Colonic mucosa (tissue), 4 donors: Measurements from ENCODE around the gene TACC2. TPM values are rescaled to one million over a fixed set of nuclear protein-coding genes. Genes with fewer than 3 reads are reported as not detected.

ENCODE experiments used
- DNase-seq: peaks from one replicate; pipeline ENCODE4 v3.0.0-alpha.2; 2020
- H3K27ac ChIP-seq: fragments of 200-600 bp; one replicate; pipeline ENCODE4 v1.8.0; 2021
- H3K27me3 ChIP-seq: fragments of 200-600 bp; one replicate; pipeline ENCODE4 v1.8.0; 2021
- H3K36me3 ChIP-seq: fragments of 200-600 bp; one replicate; pipeline ENCODE4 v1.8.0; 2021
- H3K4me1 ChIP-seq: fragments of 200-600 bp; one replicate; pipeline ENCODE4 v1.8.0; 2021; ENCODE audit warnings: mild to moderate bottlenecking
- H3K4me3 ChIP-seq: fragments of 200-600 bp; one replicate; pipeline ENCODE4 v1.8.0; 2021
- H3K9ac ChIP-seq, 2 donors: one replicate each; pipeline ENCODE4 v1.7.0; 2013; ENCODE audit warnings: control low read depth in 2 of 2, low read depth in 2 of 2, low read length in 2 of 2
- H3K9me3 ChIP-seq: fragments of 200-600 bp; one replicate; pipeline ENCODE4 v1.8.0; 2021
- intact Hi-C: fragments of 100-400 bp; cut with DNase I; formaldehyde crosslinking; loops from one replicate; pipeline ENCODE4 v1.14.1; 2022
- total RNA-seq, 2 donors: library from RNA; stranded (reverse); fragmentation: NEBNext Ultra II Directional in 1 of 2; extraction: Animal tissue kit (Norgen Biotek cat#: 25700) in 1 of 2; gene quantifications; one replicate each; pipeline ENCODE4 v1.2.1, GENCODE V29; 2021
- TF ChIP-seq, protein P1 (sequence below): fragments of 200-600 bp; IDR thresholded peaks from one replicate; pipeline ENCODE4 v1.8.0; 2022; ENCODE audit warnings: antibody characterized with exemption, mild to moderate bottlenecking
- donor health status: healthy.
- donor health status: DM: no; HTN: no; CAD: no.
- donor health status: DM: no; HTN: no; CAD: no.

TACC2 gene
- total RNA-seq, 2 donors from 2014 or later: 90.0 to 93.2 TPM

DNA sequence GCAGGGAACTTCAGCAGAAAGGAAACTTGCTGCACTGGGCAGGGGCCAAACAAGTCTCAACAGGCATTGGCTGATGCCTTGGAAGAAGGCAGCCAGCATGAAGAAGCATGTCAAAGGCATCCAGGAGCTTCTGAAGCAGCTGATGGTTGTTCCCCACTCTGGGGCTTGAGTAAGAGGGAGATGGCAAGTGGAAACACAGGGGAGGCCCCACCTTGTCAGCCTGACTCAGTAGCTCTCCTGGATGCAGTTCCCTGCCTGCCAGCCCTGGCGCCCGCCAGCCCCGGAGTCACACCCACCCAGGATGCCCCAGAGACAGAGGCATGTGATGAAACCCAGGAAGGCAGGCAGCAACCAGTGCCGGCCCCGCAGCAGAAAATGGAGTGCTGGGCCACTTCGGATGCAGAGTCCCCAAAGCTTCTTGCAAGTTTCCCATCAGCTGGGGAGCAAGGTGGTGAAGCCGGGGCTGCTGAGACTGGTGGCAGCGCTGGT lies 96.5 kb downstream of the TACC2 start:
- Histone ChIP-seq H3K27me3 (no peaks in the 10 kb centered on the region), H3K4me3 (no peak overlapping the region), H3K4me1 (no peaks in the 10 kb centered on the region), H3K9me3 (no peaks in the 10 kb centered on the region), H3K36me3 (no peaks in the 10 kb centered on the region), H3K9ac (no peak overlapping the region), H3K27ac (no peak overlapping the region)
- intact Hi-C loops: no loop called here
- DNase-seq: no peak
- TF ChIP-seq, protein P1, sequence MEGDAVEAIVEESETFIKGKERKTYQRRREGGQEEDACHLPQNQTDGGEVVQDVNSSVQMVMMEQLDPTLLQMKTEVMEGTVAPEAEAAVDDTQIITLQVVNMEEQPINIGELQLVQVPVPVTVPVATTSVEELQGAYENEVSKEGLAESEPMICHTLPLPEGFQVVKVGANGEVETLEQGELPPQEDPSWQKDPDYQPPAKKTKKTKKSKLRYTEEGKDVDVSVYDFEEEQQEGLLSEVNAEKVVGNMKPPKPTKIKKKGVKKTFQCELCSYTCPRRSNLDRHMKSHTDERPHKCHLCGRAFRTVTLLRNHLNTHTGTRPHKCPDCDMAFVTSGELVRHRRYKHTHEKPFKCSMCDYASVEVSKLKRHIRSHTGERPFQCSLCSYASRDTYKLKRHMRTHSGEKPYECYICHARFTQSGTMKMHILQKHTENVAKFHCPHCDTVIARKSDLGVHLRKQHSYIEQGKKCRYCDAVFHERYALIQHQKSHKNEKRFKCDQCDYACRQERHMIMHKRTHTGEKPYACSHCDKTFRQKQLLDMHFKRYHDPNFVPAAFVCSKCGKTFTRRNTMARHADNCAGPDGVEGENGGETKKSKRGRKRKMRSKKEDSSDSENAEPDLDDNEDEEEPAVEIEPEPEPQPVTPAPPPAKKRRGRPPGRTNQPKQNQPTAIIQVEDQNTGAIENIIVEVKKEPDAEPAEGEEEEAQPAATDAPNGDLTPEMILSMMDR: no peak

DNA sequence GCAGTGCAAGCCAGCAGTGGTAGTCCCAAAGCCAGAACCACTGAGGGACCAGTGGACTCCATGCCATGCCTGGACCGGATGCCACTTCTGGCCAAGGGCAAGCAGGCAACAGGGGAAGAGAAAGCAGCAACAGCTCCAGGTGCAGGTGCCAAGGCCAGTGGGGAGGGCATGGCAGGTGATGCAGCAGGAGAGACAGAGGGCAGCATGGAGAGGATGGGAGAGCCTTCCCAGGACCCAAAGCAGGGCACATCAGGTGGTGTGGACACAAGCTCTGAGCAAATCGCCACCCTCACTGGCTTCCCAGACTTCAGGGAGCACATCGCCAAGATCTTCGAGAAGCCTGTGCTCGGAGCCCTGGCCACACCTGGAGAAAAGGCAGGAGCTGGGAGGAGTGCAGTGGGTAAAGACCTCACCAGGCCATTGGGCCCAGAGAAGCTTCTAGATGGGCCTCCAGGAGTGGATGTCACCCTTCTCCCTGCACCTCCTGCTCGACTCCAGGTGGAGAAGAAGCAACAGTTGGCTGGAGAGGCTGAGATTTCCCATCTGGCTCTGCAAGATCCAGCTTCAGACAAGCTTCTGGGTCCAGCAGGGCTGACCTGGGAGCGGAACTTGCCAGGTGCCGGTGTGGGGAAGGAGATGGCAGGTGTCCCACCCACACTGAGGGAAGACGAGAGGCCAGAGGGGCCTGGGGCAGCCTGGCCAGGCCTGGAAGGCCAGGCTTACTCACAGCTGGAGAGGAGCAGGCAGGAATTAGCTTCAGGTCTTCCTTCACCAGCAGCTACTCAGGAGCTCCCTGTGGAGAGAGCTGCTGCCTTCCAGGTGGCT lies 97.7 kb downstream of the TACC2 start:
- TF ChIP-seq, protein P1: no peak
- Histone ChIP-seq H3K4me3 (no peak overlapping the region), H3K9me3 (no peaks in the 10 kb centered on the region), H3K4me1 (no peaks in the 10 kb centered on the region), H3K27me3 (no peaks in the 10 kb centered on the region), H3K36me3 (no peaks in the 10 kb centered on the region), H3K9ac (no peak overlapping the region), H3K27ac (no peak overlapping the region)
- intact Hi-C loops: no loop called here
- no peak for DNase-seq

DNA sequence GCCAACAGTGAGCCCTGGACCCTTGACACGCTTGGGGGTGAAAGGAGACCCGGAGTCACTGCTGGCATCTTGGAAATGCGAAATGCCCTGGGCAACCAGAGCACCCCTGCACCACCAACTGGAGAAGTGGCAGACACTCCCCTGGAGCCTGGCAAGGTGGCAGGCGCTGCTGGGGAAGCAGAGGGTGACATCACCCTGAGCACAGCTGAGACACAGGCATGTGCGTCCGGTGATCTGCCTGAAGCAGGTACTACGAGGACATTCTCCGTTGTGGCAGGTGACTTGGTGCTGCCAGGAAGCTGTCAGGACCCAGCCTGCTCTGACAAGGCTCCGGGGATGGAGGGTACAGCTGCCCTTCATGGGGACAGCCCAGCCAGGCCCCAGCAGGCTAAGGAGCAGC lies 98.5 kb downstream of the TACC2 start:
- H3K9me3 ChIP-seq: no peaks in the 10 kb centered on the region
- intact Hi-C loops: no loop called here
- no peaks in the 10 kb centered on the region for H3K27me3 ChIP-seq
- no peak overlapping the region for H3K9ac ChIP-seq
- TF ChIP-seq, protein P1: no peak
- no peak for DNase-seq
- no peaks in the 10 kb centered on the region for H3K4me1 ChIP-seq
- no peaks in the 10 kb centered on the region for H3K36me3 ChIP-seq
- H3K4me3 ChIP-seq: no peak overlapping the region
- H3K27ac ChIP-seq: no peak overlapping the region

DNA sequence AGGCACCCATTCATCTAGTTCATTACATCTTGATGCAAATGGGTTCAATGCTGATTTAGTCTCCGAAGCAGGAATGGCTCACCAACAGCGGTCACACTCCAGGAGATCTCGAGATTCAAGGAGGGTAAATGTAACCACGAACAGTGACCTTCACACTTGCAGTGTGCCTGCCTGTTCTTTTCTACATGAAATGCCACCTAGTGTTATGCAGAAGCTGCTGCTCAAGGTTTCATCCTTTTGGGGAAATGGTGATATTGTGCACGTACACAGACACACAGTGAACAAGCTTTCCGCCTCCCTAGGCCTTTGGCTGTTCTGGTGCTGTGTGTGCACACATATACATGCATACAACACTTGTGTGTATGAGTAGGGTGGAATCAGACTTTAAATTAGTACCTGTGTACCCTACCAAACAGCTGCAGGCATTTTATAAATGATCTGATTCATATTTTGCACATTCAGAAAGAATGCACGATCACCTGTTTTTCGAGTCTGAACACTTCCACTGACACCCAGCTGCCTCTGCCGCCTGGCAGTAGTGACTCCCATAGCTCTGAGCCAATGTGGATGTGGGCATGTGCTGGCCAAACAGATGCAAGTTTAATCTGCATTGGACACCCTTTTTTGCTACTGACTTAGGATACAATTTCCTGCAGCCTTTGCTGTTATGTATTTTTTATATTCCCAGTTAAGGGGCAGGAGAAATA lies 100.5 kb downstream of the TACC2 start:
- TF ChIP-seq, protein P1: no peak
- Histone ChIP-seq H3K36me3 (no peaks in the 10 kb centered on the region), H3K27ac (no peak overlapping the region), H3K9ac (no peak overlapping the region), H3K9me3 (no peaks in the 10 kb centered on the region), H3K4me3 (no peak overlapping the region), H3K4me1 (no peaks in the 10 kb centered on the region), H3K27me3 (no peaks in the 10 kb centered on the region)
- no peak for DNase-seq
- intact Hi-C loops: no loop called here

DNA sequence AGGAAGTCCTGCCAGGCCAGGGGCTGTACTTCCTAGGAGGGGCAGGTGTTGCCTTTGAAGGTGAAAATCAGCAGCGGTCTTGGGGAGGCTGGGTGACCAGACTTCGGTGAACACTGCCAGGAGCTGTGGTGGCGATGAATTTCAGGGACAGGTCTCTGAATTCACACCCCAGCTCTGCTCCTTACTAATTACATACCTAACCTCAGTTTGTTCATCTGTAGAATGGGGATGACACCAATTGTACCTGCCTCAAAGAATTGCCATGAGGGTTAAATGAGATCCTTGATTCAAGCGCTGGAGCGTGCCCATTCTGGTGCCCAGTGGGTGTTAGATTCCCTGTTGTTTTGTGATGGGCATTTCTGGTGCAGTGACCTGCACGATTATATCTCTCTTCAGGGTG lies 102.8 kb downstream of the TACC2 start:
- intact Hi-C loops: no loop called here
- TF ChIP-seq, protein P1: no peak
- H3K4me3 ChIP-seq: no peak overlapping the region
- no peak overlapping the region for H3K9ac ChIP-seq
- no peak overlapping the region for H3K27ac ChIP-seq
- no peaks in the 10 kb centered on the region for H3K9me3 ChIP-seq
- no peak for DNase-seq
- H3K4me1 ChIP-seq: no peaks in the 10 kb centered on the region
- H3K27me3 ChIP-seq: no peaks in the 10 kb centered on the region
- H3K36me3 ChIP-seq: no peaks in the 10 kb centered on the region
